ENCODE measurements around the gene NLRP13.
"Not testable (repeated sequence)": the region's sequence is repeated elsewhere in the genome, so short reads cannot be mapped to it uniquely, and the experiment has no call there.

The NLRP13 gene, protein sequence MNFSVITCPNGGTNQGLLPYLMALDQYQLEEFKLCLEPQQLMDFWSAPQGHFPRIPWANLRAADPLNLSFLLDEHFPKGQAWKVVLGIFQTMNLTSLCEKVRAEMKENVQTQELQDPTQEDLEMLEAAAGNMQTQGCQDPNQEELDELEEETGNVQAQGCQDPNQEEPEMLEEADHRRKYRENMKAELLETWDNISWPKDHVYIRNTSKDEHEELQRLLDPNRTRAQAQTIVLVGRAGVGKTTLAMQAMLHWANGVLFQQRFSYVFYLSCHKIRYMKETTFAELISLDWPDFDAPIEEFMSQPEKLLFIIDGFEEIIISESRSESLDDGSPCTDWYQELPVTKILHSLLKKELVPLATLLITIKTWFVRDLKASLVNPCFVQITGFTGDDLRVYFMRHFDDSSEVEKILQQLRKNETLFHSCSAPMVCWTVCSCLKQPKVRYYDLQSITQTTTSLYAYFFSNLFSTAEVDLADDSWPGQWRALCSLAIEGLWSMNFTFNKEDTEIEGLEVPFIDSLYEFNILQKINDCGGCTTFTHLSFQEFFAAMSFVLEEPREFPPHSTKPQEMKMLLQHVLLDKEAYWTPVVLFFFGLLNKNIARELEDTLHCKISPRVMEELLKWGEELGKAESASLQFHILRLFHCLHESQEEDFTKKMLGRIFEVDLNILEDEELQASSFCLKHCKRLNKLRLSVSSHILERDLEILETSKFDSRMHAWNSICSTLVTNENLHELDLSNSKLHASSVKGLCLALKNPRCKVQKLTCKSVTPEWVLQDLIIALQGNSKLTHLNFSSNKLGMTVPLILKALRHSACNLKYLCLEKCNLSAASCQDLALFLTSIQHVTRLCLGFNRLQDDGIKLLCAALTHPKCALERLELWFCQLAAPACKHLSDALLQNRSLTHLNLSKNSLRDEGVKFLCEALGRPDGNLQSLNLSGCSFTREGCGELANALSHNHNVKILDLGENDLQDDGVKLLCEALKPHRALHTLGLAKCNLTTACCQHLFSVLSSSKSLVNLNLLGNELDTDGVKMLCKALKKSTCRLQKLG

DNA sequence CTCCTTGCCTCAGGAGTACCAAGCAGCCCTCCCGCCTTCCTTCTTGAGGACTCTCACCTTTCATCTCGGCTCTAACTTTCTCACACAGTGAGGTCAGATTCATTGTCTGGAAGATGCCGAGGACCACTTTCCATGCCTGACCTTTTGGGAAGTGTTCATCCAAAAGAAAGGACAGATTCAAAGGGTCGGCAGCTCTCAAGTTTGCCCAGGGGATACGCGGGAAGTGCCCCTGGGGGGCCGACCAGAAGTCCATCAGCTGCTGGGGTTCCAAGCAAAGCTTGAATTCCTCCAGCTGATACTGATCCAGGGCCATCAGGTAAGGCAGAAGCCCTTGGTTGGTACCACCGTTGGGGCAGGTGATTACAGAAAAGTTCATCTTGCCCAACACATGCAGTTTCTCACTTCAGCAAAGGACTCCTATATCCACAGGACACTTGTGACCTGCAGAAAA lies at the start of gene NLRP13:
NLRP13 (minus strand) TSS at position 401 of the 451 bp plus-strand sequence; CDS start at position 376, 25 bp downstream.
- DNase-seq (no peak), ATAC-seq (no peak)

DNA sequence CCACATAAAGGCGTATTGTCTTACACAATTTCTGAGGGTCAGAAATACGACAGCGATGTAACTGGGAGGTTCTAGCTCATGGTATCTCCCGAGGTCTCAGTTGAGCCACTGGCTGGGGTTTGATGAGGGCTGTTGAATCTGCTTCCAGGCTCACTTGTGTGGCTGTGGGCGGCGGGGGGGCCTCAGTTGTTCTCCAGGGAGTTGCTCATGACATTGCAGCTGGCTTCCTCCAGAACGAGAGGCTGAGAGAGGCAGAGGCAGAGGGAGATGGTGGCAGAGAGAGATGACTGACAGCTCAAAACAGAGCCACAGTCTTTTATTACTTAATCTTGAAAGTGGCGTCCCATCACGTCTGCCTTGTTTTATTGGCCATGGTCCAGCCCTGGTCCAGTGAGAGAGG lies 48.3 kb upstream of the NLRP13 start:
- DNase-seq (no peak), ATAC-seq (no peak)

DNA sequence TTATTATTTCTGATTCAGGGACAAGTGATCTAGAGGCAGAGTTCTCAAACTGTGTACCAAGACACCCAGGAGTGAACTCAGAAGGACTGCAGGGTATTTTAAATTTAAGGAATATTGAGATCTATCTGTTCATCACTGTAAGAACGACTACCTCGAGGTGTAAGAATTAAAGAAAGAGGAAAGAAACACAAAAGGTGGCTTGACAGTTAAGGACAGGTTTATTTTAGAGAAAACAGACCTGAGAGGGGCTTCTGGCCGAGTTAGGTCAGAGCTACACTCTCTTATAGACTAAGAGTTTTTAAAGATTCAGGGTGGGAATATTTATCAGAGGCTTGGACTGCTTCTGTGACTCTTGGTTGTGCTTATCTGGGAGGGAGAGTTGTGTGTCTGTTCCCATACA lies 41.8 kb upstream of the NLRP13 start:
- DNase-seq: no peak
- no peak for ATAC-seq

DNA sequence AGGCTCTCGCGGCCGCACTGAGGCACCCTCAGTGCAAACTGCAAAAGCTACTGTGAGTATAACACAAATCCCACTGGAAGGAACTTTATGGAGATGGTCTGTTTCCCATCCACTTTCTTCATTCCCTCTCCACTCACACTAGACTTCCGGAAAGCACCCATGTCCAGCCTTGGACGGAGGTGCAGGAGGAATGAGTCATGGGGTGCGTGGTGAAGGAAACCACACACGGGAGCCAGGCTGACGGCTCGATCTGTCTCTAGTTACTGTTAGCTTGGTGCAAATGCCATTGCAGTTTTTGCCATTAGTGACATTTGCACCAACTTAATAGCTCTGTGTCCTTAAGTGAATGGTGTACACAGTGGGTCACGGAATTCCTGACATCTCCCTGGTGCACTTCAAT lies 30.1 kb upstream of the NLRP13 start:
- DNase-seq: no peak
- no peak for ATAC-seq

DNA sequence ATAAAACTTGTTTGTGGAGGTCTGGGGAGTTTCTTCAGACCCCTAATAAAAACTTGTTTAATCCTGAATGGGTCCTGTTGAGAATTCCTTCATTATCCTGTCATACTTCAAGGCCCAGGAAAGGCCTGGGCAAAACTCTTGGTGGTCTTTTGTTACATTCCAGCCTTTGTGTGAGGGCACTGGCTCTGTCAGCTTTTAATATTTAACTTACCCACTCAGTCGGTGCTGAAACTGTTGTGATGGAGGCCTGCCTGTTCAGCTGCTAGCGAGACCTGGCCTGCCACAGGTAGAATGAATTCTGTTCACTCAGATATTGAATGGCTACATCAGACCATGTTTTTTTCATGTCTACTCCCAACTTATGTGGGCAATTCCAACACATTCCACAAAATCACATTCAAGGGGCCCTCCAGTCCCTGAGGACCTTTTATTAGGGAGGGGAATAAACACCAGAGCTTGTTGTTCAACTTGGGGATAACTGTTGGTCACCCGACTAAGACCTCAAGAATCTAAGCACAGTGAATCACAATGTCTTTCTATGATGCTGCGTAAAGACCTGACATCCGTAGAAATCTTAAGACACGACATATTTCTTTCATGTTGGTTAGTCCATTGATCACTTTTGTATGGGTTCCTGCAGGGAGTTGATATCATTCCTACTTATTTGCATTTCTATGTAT lies 28.0 kb upstream of the NLRP13 start:
- DNase-seq (no peak), ATAC-seq (no peak)

DNA sequence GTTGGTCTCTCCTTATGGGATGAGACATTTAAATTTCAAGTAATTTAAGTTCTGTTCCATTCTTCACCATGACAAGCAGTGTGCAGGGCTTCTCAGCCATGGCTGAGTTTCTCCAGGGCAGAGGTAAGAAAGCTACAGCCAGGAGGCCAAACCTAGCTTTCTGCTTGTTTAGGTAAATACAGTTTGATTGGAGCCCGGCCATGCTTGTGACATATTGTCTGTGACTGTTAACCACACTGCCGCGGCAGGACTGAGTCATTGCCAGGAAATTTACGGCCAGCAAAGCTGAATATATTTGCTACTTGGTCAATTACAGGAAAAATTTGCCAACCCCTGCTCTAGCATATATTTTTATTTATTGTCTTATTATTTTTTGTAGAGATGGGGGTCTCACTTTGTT lies 26.2 kb upstream of the NLRP13 start:
- ATAC-seq (no peak), DNase-seq (no peak)

DNA sequence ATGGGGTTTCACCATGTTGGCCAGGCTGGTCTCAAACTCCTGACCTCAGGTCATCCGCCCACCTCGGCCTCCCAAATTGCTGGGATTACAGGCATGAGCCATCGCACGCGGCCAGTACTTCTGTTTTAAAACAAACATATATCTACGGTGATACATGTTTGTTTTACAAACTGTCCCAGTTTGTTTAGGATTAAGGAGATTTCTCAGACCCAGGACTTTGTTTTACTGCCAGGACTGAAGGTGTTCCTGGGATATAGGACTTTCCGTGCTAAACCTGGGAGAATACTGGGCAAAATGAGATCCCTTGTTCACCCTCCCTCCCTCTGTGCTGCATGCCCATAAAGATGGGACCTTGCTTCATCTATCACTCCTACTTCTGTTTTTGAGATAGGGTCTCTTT lies 24.3 kb upstream of the NLRP13 start:
- ATAC-seq (no peak), DNase-seq (no peak)

DNA sequence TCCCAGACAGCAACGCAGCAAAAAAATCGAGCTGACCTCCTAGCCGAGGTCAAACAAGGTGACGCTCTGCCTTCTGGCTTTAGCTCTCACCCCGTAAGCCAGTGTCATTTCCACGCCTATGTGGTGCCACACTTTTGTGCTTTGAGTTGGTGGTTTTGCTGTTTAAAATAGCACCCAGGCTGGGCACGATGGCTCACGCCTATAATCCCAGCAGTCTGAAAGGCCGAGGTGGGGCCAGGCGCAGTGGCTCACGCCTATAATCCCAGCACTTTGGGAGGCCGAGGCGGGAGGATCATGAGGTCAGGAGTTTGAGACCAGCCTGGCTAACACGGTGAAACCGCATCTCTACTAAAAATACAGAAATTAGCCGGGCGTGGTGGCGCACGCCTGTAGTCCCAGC lies 18.4 kb upstream of the NLRP13 start:
- not testable (repeated sequence) for ATAC-seq, DNase-seq

DNA sequence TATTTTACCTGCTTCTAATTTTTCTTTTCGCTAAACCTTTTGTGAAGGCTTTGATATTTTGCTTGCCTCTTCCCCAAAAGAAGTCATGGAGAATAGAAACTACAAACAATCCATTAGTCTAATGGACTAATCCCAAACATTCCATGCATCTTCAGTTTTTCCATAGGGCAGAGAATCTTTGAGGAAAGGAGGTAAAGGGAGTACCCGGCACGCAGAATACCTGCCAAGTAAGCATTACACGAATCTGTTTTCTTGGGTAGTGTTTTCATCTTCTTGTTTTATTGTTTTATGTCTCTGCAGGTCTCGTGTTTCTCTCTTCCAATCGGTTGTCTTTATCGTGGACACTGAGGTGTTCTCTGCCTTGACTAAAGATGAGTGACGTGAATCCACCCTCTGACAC lies 15.4 kb upstream of the NLRP13 start, which contains the start of gene NLRP8:
NLRP8 (plus strand) TSS at position 301 of the 400 bp plus-strand sequence.
- ATAC-seq (no peak), DNase-seq (no peak)

DNA sequence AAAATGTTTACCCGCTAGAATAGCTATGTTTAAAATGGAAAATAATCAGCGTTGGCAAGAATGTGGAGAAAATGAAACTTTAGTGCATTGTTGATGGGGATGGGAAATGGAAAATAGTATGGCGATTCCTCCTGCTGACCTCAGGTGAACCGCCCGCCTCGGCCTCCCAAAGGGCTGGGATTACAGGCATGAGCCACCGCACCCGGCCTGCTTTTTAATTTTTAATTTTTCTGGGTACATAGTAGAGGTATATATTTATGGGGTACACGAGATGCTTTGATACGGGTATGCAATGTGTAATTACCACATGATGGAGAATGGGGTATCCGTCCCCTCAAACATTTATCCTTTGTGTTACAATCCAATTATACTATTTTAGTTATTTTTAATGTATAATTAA lies 8.2 kb upstream of the NLRP13 start:
- DNase-seq (no peak), ATAC-seq (no peak)

DNA sequence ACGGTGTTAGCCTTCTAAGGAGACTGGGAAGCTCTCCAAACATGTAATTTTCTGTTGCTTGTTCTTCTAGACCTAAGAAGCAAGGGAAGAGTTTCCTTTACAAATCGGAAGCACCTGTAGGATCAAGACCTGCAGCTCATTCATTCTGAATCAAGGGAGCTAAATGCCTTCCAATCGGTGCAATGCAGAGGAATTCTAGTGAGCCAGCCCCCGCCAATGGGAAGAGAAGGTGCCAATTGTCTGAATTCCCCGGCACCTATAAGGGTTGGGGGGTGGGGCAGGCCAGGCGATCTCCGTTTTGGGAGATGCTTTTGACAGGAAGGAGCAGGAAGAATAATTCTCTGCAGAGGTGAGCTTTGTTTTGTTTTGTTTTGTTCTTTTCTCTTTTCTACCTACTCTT lies 7.1 kb upstream of the NLRP13 start:
- ATAC-seq (no peak), DNase-seq (no peak)

DNA sequence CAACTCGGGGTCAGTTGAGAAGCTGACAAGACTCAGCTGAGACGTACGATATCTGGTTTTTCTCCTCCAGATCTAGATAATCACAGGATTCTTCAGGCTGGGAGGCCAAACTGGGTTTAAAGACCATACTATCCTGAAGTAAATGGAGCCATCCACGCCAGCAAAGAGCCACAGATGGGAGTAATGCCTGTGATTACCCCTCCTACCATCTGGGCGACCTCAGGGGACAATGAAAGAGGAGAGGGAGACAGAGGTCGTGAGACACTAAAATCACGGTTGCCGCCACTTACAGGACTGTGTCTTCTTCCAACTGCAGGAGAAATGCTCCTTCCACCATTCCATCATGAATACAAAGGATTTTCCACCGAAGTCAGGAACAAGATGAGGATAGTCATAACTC lies 3.1 kb upstream of the NLRP13 start:
- DNase-seq (no peak), ATAC-seq (no peak)

DNA sequence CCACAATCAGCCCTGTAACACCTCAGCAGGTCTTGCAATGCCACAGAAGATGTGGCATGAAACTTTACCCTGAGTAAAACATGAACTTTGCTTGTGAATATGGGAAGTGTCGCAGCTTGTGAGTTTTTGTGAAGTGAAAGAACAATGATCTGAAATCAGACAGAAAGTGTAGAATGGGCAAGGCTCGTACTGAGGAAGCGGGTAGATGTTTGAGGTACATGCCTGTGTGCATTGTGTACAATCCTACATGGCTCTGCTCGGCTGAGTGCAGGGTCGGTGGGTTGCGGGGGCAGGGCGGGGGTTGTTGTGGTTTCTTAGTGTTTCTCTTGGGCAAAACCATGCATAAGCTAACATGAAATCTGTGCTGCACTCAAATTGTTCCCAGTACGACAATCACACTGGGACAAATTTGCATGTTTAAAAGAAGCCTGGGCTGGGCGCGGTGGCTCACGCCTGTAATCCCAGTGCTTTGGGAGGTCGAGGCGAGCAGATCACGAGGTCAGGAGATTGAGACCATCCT lies 1.1 kb downstream of the NLRP13 start:
- ATAC-seq (no peak), DNase-seq (no peak)

DNA sequence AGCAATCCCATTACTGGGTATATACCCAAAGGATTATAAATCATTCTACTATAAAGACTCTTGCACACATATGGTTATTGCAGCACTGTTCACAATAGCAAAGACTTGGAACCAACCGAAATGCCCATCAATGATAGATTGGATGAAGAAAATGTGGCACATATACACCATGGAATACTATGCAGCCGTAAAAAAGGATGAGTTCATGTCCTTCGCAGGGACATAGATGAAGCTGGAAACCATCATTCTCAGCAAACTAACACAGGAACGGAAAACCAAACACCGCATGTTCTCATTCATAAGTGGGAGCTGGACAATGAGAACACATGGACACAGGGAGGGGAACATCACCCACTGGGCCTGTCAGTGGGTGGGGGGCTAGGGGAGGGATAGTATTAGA lies 2.9 kb downstream of the NLRP13 start:
- DNase-seq, ATAC-seq: not testable (repeated sequence)

DNA sequence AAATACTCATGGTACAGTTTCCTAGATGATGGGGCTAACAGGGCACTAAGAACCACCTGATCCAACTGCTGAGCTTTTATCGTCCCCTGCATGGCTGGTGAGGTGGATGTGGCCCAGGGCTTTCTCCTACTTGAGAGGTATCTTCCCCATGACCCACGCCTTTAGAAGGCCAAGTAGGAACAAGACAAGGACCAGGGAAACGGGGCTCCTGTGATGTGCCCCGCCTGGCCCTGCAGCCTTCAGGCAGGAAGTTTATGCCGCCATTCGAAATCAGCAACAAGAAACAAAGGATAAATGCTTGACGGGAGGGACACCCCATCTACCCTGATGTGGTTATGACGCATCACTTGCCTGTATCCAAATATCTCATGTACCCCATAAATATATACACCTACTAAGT lies 4.1 kb downstream of the NLRP13 start:
- ATAC-seq (no peak), DNase-seq (no peak)

DNA sequence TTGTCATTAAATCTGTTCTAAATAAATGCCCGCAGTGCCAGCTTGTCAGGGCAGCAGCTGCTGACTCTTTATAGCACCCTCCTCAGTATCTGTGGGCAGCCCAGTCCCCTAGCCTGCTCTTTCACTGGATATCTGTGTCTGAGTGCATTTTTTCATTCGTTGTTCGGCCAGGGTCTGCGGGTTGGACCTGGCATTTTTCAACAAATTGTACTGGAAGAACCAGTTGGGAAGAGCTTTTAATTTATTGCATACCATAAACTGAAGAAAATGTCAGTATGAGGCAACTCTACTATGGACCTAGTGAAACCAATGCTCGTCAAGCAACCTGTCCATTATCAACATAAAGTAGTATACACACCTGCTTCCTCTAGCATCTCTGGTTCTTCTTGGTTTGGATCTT lies 8.6 kb downstream of the NLRP13 start:
- DNase-seq (no peak), ATAC-seq (no peak)

DNA sequence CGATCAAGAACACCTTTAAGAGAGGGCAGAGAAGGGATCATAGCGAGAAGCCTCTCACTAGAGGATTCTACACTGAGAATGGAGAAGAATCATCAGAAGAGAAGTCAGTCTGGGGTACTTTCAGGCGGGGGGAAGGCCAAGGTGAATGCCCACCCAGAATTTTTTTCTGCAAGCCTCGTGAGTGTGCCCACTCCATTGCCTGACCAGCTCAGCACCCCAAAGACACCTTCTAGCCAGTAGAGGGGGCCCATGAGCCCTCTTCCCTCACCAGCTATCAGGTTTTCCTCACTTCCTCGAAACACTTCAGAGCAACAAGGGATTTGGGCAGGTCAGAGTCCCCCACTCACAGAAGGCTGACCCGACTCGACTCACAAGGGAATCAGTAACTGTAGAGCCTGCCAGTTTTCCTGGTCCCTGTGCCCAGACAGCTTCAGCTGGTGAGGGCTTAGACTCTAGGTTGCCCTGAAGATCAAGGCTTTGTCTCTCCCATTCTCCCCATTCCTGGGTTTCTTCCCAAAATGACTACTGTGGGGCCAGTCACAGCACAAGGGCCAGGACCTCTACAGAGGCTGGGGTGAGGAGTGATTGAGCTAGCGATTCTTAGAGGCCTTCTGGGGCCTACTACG lies 18.4 kb downstream of the NLRP13 start:
- DNase-seq (no peak), ATAC-seq (no peak)

DNA sequence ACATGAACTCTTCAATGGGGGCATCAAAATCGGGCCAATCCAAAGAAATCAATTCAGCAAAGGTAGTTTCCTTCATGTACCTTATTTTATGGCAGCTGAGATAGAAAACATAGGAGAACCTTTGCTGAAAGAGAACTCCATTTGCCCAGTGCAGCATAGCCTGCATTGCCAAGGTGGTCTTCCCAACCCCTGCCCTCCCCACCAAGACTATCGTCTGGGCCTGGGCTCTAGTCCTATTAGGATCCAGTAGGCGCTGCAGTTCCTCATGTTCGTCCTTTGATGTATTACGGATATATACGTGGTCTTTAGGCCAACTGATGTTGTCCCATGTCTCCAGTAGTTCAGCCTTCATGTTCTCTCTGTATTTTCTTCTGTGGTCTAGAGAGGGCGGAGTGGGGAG lies 19.2 kb downstream of the NLRP13 start:
- ATAC-seq (no peak), DNase-seq (no peak)

DNA sequence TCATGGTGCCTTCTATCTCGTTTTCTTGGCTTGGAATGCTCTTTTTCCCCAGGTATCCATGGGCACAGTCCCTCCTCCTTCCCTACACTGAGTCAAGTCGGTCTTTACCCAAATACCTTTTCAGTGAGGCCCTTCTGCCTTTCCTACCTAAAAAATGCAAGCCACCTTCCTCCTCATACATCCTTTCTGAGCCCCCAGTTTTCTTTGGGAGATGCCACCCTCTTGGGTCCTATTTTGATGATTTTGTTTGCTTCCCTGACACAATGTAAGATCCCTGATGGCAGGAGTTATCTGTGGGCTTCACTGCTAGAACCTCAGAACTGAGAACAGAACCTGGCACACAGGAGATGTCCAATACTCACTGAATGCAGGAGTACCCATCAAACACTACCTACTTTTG lies 22.3 kb downstream of the NLRP13 start:
- no peak for ATAC-seq
- no peak for DNase-seq

DNA sequence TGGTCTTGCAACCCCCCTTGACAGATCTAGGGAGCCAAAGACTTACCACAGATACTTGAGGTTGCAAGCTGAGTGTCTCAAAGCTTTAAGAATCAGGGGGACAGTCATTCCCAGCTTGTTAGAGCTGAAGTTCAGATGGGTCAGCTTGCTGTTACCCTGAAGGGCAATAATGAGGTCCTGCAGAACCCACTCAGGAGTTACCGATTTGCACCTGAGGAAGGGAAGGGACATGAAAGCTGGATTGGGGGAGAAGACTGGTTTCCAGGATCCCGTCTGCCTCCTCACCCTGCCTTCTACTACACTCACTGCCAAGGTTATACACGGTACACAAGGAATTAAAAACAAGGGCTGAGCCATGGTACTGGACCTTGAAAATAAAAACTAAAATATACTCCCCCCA lies 24.4 kb downstream of the NLRP13 start:
- no peak for DNase-seq
- ATAC-seq: no peak

DNA sequence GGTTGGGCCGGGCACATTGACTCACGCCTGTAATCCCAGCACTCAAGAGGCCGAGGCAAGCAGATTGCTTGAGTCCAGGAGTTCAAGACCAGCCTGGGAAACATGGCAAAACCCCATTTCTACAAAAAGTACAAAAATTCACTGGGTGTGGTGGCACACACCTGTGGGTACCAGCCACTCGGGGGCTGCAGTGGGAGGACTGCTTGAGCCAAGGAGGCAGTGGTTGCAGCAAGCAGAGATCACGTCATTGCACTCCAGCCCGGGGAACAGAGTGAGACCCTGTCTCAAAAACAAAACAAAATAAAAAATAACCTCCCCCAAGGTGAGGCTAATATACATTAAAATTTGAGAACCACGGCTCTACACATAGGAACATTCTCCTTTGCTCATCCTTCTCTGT lies 24.9 kb downstream of the NLRP13 start:
- DNase-seq: no peak

More for the DNA sequence above, 24.9 kb downstream of the NLRP13 start:
- ATAC-seq: no peak

All from stimulated activated naive CD8-positive, alpha-beta T cell treated with anti-CD3 and anti-CD28 coated beads, Interleukin-15, Interleukin-2, amounts not matched to agents 100 U/mL and 50 U/mL, for 24 hours (primary cell).